ENCODE measurements around the gene SYT15. TPM values are rescaled to one million over a fixed set of nuclear protein-coding genes. Genes with fewer than 3 reads are reported as not detected.

Gene SYT15
- under 0.01 and 0.14 TPM in 2 replicates for total RNA-seq

GRCh38 chr10:46578474-46579178 is at the start of gene SYT15:
TSS of gene SYT15 (plus strand) at chr10:46579128. CDS start at chr10:46579169, 41 bp downstream.

GRCh38 chr10:46556515-46557318 is 22.2 kb upstream of the SYT15 start, which contains the start of gene GPRIN2:
TSS of gene GPRIN2 (minus strand) at chr10:46556658. CDS start at chr10:46550736, 5,922 bp downstream.

Other genes with a start within 250 kb of the SYT15 start
- gene ANXA8L1, start 203.4 kb upstream of the SYT15 start, total RNA-seq: 35.2 and 362 TPM in 2 replicates
- 0.07 TPM in 1 of 2 replicates, not detected in the other for gene NPY4R, start 113.2 kb upstream of the SYT15 start, total RNA-seq
- gene GPRIN2, start 22.5 kb upstream of the SYT15 start, total RNA-seq: 1.4 and 7.8 TPM in 2 replicates